ENCODE results near the gene C15orf39.

C15orf39 gene

GRCh38 chr15:75228787-75229186 is 27.1 kb downstream of the C15orf39 start:
- Histone ChIP-seq H3K4me2 (ENCODE audit: low read length) (no peak overlapping the region), H3K79me2 (ENCODE audit: low read length) (no peaks in the 10 kb centered on the region), H3K27ac (ENCODE audit: low read length) (no peak overlapping the region), H2AFZ (ENCODE audit: low read depth, low read length) (no peak overlapping the region), H3K9me3 (ENCODE audit: insufficient read depth, low read length) (no peaks in the 10 kb centered on the region), H3K4me3 (ENCODE audit: low read length) (no peak overlapping the region), H3K9ac (ENCODE audit: low read length) (no peak overlapping the region), H3K4me1 (ENCODE audit: low read length) (no peaks in the 10 kb centered on the region), H4K20me1 (ENCODE audit: insufficient read depth, low read length) (no peaks in the 10 kb centered on the region), H3K27me3 (ENCODE audit: low read depth, low read length) (peaks cover 24% of the 10 kb centered on the region), H3K36me3 (replicated peaks; ENCODE audit: low read depth, low read length) (no peaks in the 10 kb centered on the region)
- TF ChIP-seq, protein P1, sequence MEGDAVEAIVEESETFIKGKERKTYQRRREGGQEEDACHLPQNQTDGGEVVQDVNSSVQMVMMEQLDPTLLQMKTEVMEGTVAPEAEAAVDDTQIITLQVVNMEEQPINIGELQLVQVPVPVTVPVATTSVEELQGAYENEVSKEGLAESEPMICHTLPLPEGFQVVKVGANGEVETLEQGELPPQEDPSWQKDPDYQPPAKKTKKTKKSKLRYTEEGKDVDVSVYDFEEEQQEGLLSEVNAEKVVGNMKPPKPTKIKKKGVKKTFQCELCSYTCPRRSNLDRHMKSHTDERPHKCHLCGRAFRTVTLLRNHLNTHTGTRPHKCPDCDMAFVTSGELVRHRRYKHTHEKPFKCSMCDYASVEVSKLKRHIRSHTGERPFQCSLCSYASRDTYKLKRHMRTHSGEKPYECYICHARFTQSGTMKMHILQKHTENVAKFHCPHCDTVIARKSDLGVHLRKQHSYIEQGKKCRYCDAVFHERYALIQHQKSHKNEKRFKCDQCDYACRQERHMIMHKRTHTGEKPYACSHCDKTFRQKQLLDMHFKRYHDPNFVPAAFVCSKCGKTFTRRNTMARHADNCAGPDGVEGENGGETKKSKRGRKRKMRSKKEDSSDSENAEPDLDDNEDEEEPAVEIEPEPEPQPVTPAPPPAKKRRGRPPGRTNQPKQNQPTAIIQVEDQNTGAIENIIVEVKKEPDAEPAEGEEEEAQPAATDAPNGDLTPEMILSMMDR (IDR thresholded peaks at IDR 0.05; ENCODE audit: low read depth, low read length) = no peak
- TF ChIP-seq EZH2phosphoT487 (IDR thresholded peaks at IDR 0.05; ENCODE audit: low read depth) = no peak

- TF ChIP-seq, protein P1 (IDR thresholded peaks at IDR 0.05; ENCODE audit: low read depth, low read length) = no peak
- no peak for TF ChIP-seq EZH2phosphoT487 (IDR thresholded peaks at IDR 0.05; ENCODE audit: low read depth)
- Histone ChIP-seq H3K27ac (ENCODE audit: low read length) (no peak overlapping the region), H3K4me3 (ENCODE audit: low read length) (no peak overlapping the region), H3K4me1 (ENCODE audit: low read length) (no peaks in the 10 kb centered on the region), H3K4me2 (ENCODE audit: low read length) (no peak overlapping the region), H3K36me3 (replicated peaks; ENCODE audit: low read depth, low read length) (no peaks in the 10 kb centered on the region), H2AFZ (ENCODE audit: low read depth, low read length) (no peak overlapping the region), H3K27me3 (ENCODE audit: low read depth, low read length) (peaks cover 24% of the 10 kb centered on the region), H3K9me3 (ENCODE audit: insufficient read depth, low read length) (no peaks in the 10 kb centered on the region), H3K79me2 (ENCODE audit: low read length) (no peaks in the 10 kb centered on the region), H3K9ac (ENCODE audit: low read length) (no peak overlapping the region), H4K20me1 (ENCODE audit: insufficient read depth, low read length) (no peaks in the 10 kb centered on the region)
Measured at GRCh38 chr15:75229191-75230015, 27.7 kb downstream of the C15orf39 start.

- Histone ChIP-seq H4K20me1 (ENCODE audit: insufficient read depth, low read length) (no peaks in the 10 kb centered on the region), H3K4me1 (ENCODE audit: low read length) (no peaks in the 10 kb centered on the region), H3K4me3 (ENCODE audit: low read length) (no peak overlapping the region), H3K9ac (ENCODE audit: low read length) (no peak overlapping the region), H3K79me2 (ENCODE audit: low read length) (no peaks in the 10 kb centered on the region), H3K27me3 (ENCODE audit: low read depth, low read length) (peaks cover 27% of the 10 kb centered on the region), H3K27ac (ENCODE audit: low read length) (no peak overlapping the region), H3K9me3 (ENCODE audit: insufficient read depth, low read length) (no peaks in the 10 kb centered on the region), H3K36me3 (replicated peaks; ENCODE audit: low read depth, low read length) (no peaks in the 10 kb centered on the region), H3K4me2 (ENCODE audit: low read length) (no peak overlapping the region), H2AFZ (ENCODE audit: low read depth, low read length) (no peak overlapping the region)
- no peak for TF ChIP-seq EZH2phosphoT487 (IDR thresholded peaks at IDR 0.05; ENCODE audit: low read depth)
- TF ChIP-seq, protein P1 (IDR thresholded peaks at IDR 0.05; ENCODE audit: low read depth, low read length) = no peak
Measured at GRCh38 chr15:75230016-75230343, 28.3 kb downstream of the C15orf39 start.

DNA sequence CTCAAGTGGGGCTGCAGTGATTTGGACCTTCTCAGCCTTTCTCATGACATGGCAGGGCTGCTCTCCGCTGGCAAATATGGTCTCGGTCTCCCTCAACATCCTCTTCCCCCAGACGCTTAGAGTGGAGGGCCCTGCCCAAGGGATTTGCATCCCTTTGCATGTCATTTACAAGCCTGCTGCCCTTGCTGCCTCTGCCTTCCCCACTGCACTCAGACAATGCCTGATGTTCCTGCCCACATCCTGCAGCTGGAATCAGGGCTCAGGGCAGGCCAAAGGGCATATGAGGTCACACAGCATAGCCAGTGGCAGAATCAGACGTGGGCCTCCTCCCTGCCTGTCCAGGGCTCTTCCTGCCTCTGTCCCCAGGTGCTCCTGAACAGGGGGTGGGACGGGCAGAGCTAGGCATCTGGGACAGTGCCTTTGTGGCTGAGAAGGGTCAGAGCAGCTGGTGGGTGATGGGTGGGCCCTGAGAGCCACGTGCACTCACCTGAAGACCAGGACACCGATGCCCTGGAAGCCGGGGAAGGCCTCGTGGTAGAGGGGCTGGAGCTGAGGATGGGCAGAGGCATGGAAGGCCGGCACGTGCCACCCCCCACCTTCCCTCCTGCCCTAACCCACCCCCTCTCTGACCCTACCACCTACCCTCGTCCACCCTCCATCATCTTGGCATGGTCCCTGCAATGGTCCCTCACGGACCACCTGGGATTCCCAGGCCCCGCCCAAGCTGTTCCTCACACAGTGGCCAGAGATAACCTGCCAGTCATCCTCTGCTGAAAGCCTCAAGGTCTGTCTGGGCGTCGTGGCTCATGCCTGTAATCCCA is 29.1 kb downstream of the C15orf39 start:
- H3K4me2 ChIP-seq (ENCODE audit: low read length) = no peak overlapping the region
- no peak for TF ChIP-seq EZH2phosphoT487 (IDR thresholded peaks at IDR 0.05; ENCODE audit: low read depth)
- TF ChIP-seq, protein P1 (IDR thresholded peaks at IDR 0.05; ENCODE audit: low read depth, low read length) = no peak
- peaks cover 30% of the 10 kb centered on the region for H3K27me3 ChIP-seq (ENCODE audit: low read depth, low read length)
- no peaks in the 10 kb centered on the region for H3K9me3 ChIP-seq (ENCODE audit: insufficient read depth, low read length)
- no peak overlapping the region for H3K27ac ChIP-seq (ENCODE audit: low read length)
- H3K79me2 ChIP-seq (ENCODE audit: low read length) = no peaks in the 10 kb centered on the region
- no peaks in the 10 kb centered on the region for H3K4me1 ChIP-seq (ENCODE audit: low read length)
- H3K4me3 ChIP-seq (ENCODE audit: low read length) = no peak overlapping the region
- no peak overlapping the region for H3K9ac ChIP-seq (ENCODE audit: low read length)
- H3K36me3 ChIP-seq (replicated peaks; ENCODE audit: low read depth, low read length) = no peaks in the 10 kb centered on the region
- H4K20me1 ChIP-seq (ENCODE audit: insufficient read depth, low read length) = no peaks in the 10 kb centered on the region
- H2AFZ ChIP-seq (ENCODE audit: low read depth, low read length) = no peak overlapping the region

All from OCI-LY3 (cell line).